Right kidney (tissue), 1 donor: ENCODE data around the gene RETN.
"Not testable (repeated sequence)": the region's sequence is repeated elsewhere in the genome, so short reads cannot be mapped to it uniquely, and the experiment has no call there.

Source experiments
- DNase-seq: peaks from one replicate; pipeline ENCODE4 v3.0.0-alpha.2; 2016

Gene RETN

DNA sequence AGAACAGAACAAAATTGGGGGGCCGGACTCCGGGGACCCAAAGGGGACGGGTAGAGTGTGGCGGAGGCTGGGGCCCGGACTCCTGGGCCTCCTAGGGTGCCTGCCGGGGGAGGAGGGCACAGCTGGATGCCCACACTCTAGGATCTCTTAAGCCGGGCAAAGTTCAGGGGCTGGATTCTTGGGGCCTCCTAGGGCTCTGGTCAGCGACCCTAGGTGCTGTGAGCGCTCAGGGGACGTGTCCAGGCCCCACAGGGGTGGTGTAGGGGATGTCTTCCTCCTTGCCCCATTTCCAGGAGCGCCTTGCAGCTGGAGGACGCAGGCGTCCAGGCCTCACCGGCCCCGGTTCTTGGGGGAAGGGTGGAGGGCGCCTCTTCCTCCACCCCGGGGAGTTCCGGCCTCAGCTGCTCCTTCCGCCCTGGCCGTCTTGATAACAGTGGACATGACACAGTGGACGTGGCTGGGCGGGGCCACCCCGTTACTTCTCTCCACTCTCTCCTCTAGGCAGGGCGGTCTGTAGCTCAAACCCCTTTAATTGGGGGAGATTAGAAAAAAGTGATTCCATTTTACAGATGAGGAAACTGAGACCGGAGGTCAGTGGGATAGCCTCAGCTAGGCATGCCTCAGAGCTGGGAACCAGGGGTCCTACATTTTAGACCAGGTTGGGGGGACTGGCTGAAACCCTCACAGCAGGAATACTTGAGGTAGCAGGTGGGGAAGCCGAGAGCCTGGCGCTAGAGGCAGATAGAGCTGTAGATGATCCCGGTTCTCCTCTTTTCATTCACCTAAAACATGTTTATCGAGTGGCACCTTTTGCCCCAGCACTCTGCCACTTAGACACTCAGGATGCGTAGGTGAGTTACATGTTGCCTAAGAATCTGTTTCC, 31.2 kb upstream of the RETN start:
- peak; percentile 37 for DNase-seq

DNA sequence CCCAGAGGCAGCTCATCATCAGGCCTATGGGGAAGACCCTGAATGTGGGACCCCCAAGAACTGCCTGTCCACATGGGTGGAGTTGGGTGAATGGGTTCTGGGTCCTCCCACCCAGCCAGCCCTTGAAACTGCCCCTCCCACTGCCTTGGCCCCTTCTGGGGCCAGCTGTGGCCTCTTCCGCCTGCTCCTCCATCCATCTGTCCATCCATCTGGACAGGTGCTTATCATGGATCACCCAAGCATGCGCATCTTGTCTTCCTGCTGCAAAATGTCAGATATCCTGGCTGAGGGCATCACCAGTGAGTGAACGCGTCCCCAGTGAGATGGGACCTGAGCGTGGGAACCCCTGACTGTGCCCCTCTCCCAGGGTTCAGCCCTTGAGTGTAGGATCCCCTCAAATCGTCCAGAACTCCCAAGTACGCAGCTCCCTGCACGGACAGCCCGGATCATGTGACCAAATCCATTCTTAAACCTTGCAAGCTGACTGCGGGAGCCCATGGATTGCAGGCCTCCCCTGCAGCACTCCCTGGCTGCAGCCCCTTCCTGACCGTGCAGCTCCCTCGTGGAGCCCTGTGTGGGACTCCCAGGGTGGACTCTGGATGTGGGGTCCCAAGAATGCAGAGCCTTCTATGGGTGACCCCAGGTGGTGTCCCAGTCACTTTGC, 29.9 kb upstream of the RETN start:
- no peak for DNase-seq

DNA sequence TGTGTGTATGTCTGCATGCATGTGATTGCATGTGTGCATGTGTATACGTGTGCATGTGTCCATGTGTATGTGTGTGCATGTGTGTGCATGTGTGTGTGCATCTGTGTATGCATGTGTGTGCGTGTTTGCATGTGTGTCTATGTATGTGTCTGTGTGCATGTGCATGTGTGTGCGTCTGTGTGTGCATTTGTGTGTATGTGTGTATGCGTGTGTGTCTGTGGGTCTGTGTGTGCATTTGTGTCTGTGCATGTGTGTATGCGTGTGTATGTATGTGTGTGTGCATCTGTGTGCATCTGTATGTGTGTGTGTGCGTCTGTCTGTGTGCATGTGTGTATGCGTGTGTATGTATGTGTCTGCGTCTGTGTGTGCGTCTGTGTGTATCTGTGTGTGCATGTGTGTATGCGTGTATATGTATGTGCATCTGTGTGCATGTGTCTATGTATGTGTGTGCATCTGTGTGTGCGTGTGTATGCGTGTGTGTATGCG, 28.9 kb upstream of the RETN start:
- no peak for DNase-seq

DNA sequence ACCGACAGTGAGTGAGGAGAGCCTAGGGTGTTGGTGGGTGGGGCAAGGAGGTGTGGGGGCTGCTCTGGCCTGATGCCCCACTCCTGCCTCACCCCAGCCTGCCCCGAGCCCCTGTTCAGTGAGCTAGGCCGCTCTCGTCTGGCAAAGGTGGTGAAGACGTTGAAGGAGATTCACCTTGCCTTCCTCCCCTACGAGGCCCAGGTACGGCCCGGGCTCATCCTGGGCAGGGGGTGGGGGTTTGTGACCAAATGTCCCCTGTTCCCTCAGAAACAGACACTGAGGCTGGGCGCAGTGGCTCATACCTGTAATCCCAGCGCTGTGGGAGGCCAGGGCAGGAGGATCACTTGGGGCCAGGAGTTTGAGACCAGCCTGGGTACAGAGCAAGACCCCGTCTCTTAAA, 28.0 kb upstream of the RETN start:
- DNase-seq = no peak

DNA sequence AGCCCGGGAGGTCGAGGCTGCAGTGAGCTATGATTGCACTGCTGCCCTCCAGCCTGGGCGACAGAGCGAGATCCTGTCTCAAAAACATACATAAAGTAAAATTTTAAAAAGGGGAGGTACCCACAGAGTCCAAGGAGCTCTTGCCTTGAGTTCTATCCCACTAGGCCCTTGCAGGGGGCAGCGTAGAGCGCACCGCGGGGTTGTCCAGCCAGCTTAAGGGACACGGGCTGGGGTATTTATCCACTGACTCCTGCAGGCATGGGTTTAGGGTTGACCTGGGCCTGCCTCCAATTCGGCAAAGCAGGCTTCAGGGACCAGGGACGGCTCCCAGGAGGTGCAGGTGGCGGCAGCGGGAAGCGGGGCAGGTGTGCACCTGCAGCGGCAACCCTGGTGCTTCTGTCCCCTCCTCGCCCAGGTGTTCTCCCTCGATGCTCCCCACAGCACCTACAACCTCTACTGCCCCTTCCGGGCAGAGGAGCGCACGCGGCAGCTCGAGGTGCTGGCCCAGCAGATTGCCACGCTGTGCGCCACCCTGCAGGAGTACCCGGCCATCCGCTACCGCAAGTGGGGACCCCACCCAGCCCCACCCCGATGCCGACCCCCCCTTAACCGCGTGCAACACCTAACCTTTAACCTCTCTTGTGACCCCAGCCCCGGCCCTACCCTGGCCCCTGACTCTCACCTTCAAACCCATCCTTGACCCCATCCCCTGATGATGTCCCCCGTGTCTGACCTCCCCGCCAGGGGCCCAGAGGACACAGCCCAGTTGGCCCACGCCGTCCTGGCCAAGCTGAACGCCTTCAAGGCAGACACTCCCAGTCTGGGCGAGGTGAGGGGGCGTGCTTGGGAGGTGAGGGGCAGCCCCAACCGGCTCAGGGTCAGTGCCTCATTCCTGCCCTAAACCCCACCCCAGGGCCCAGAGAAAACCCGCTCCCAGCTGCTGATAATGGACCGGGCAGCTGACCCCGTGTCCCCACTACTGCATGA, 27.3 kb upstream of the RETN start:
- no peak for DNase-seq

DNA sequence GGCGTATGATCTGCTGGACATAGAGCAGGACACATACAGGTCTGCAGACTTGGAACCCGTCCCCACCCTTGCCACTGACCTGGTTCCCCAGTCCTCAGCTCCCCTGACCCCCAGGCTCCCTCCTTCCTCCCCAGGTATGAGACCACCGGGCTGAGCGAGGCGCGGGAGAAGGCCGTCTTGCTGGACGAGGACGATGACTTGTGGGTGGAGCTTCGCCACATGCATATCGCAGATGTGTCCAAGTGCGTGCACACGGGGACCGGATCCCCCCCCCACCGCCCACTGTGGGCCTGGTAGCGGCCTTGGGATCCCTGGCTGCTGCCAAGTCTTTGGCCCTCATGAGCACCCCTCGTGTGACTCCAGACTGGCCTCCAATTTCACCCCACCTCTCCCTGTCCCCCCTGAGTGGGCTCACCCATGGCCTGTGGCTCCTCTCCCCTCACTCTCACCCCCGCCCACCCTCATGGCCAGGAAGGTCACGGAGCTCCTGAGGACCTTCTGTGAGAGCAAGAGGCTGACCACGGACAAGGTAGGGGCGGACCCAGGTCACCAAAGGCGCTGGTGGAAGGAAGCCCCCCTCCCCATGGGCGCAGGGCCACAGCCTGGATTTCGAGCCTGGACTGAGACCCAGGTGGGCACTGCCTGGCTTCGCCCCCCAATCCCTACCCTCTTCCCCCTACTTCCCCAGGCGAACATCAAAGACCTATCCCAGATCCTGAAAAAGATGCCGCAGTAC, 26.4 kb upstream of the RETN start:
- no peak for DNase-seq

DNA sequence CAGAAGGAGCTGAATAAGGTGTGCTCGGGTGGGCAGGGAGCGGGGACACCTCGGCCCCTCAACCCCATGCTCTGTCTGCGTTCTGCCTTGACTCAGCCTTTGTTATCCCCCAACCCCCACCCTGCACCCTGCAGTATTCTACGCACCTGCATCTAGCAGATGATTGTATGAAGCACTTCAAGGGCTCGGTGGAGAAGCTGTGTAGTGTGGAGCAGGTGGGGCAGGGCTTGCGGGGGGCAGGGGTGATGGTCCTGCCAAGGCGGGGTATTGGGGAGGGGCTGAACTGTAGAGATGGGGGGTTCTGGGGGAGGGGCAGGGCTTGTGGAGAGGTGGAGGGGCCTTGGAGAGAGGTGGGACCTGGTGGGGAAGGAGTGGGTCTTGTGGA, 25.8 kb upstream of the RETN start:
- no peak for DNase-seq

DNA sequence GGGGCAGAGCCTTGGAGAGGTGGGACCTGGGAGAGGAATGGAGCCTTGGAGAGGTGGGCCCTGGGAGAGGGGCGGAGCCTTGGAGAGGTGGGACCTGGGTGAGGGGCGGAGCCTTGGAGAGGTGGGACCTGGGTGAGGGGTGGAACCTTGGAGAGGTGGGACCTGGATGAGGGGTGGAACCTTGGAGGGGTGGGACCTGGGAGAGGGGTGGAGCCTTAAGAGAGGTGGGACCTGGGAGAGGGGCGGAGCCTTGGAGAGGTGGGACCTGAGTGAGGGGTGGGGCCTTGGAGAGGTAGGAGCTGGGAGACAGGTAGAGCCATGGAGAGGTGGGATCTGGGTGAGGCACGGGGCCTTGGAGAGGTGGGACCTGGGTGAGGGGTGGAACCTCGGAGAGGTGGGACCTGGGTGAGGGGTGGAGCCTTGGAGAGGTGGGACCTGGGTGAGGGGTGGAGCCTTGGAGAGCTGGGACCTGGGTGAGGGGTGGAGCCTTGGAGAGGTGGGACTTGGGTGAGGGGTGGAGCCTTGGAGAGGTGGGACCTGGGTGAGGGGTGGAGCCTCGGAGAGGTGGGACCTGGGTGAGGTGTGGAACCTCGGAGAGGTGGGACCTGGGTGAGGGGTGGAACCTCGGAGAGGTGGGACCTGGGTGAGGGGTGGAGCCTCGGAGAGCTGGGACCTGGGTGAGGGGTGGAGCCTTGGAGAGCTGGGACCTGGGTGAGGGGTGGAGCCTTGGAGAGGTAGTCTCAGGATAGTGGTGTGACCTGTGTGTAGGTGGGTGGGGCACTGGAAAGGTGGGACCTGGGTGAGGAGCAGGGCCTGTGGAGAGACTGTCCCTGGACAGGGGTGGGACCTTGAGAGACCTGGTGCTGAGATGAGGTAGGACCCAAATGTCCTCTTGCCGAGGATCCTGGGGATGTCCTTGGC, 25.0 kb upstream of the RETN start:
- DNase-seq = not testable (repeated sequence)

DNA sequence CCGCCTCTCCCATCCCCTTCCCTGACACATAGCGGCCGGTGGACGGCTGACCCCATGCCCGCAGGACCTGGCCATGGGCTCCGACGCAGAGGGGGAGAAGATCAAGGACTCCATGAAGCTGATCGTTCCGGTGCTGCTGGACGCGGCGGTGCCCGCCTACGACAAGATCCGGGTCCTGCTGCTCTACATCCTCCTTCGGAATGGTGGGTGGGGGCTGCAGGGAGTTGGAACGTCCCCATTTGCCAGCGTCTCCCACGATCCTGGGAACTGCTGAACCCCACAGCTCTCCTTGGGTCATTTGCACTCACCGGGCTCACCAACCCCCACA, 24.3 kb upstream of the RETN start:
- DNase-seq = no peak

DNA sequence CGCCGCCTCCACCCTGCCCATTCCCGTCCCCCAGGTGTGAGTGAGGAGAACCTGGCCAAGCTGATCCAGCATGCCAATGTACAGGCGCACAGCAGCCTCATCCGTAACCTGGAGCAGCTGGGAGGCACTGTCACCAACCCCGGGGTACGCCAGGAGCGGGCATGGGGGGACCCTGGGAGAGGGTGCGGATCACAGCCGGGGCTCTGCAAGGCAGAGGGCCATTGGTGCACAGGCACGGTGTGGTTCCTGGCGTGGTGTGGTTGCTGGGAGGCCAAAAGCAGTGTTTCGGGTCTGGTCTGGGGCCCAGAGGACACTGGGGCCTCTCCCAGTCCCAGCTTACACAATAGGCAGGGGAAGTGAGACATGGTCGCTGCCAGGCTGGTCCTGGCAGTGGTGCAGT, 23.7 kb upstream of the RETN start:
- no peak for DNase-seq

DNA sequence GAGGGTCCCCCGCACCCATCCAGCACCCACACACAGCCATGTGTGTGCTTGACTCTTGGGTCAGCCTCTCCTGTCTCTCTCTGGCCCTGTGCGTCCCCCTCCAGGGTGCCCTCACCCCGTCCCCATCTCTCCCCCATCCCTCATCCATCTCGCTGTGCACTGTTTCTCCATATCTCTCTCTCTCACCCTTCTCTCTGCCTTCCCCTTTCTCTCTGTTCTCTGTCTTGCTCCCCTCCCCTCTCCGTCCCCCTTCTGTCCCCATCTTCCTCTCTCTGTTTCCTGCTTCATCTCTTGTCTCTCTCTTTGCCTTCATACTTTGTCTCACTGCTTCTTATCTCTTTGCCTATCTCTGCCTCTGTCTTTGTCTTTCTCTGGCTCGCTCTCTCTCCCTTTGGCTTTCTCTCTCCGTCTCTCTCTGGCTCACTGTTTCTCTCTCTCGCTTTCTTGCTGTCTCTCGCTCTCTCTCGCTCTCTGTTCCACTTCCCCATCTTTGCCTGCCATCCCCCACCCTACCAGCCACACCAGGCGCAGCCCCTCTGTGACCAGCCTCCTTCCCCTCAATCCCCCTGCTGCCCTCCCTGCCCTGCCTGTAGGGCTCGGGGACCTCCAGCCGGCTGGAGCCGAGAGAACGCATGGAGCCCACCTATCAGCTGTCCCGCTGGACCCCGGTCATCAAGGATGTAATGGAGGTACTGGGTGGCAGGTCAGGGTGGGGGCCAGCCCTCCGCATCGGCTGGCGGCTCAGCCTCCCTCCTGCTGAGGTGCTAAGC, 23.0 kb upstream of the RETN start:
- DNase-seq = no peak

DNA sequence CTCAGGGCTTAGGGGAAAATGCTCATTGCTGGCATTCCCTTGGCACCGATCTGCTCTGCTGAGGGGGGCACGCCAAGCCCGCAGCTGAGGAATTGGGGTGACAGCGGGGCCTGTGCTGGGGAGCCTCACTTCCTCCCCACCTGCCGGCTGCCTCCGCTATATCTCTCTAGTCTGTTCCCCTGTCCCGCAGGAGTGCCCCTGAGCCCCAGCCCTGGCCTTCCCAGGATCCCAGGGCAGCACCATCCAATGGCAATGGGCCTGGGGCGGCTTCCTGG, 22.5 kb upstream of the RETN start:
- no peak for DNase-seq

DNA sequence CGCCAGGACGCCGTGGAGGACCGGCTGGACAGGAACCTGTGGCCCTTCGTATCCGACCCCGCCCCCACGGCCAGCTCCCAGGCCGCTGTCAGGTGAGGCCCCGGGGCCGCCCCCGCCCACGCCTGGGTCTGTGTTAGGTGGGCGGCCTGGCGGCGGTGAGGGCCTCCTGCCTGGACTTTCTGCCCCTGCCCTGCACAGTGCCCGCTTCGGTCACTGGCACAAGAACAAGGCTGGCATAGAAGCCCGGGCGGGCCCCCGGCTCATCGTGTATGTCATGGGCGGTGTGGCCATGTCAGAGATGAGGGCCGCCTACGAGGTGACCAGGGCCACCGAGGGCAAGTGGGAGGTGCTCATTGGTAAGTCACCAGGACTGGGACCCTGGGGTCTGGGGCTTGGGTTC, 21.7 kb upstream of the RETN start:
- no peak for DNase-seq

DNA sequence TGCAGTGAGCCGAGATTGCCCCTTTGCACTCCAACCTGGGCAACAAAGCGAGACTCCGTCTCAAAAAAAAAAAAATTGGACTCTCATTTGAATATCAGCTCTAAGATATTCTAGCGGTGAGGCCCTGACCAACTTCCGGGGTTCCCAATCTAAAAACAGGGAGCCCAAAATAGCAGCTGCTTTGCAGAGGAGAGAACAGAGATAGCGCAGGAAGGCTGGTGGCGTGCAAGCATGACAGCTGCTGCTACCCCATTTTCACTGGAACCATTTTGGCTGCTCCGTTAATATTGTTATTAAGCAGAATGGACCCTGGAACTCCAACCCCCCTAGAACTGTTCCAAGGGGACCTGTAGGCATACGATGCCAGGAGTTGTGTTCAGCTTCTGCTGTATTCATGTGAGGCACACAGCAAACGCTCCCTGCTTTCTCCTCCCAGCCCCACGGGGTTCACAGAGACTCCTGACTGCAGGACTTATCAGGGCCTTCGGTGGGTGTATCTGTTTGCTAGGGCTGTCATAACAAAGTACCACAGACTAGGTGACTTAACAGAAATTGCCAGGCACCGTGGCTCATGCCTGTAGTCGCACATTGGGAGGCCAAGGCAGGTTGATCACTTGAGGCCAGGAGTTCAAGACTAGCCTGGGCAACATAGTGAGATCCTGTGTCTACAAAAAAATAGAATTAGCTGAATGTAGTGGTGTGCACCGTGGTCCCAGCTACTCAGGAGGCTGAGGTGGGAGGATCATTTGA, 20.4 kb upstream of the RETN start:
- no peak for DNase-seq

DNA sequence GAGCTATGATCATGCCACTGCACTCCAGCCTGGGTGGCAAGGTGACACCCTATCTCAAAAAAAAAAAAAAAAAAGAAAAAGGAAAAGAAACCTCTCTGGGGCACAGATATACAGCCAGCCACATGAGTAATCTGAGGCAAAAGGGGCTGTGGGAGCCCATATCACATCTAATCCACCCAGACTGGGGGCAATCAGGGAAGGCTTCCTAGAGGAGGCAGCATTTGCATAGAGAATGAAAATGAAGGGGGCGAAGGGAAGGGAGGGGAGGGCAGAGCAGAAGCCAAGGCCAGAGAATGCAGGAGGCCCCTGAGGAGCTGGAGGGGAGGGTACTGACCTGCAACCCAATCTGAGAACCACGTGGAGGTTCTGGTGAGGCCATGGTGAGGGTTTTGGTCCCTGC, 18.7 kb upstream of the RETN start:
- DNase-seq = no peak

DNA sequence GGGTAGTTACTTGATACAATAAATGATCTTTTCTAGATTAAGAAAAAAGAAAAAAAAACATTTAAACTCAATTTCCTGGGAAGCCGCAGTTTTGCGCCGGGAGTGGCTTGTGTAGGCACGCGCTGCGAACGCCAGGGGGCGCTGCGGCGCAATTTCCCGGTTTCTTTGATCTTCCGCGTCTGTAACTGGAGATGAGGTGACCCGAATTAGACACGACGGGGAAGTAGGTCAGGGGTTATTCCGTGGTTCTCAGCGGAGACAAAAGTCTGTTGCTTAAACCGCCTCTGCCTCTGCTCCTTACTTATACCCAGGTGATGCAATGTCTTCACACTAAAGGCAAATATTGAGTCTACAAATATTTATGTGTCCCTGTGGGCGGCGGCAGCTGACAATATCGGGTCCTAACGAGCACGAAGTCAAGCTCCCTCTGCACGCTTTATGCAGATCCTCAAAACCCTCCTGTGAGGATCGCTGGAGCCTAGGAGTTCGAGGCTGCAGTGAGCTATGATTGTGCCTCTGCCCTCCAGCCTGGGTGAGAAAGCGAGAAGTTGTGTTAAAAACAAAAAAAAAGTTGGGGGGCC, 16.7 kb upstream of the RETN start:
- DNase-seq = peak; percentile 64

DNA sequence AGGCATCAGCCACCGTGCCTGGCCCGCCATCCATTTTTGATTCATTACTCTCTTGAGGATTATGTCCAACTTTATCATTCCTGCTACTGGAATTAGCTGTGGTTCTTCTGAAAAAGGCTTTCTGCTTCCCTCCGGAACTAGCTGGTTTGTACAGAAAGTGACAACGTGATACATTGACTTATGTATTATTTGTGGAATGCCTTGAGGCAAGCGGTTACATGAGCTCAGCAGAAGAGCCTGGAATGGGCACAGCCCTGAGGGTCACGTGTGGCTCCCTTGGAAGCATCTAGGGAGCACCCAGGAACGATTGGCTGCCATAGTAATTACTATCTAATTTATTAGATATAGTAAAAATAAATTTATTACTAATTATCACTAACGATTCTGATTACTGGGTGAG, 14.4 kb upstream of the RETN start:
- DNase-seq = no peak

DNA sequence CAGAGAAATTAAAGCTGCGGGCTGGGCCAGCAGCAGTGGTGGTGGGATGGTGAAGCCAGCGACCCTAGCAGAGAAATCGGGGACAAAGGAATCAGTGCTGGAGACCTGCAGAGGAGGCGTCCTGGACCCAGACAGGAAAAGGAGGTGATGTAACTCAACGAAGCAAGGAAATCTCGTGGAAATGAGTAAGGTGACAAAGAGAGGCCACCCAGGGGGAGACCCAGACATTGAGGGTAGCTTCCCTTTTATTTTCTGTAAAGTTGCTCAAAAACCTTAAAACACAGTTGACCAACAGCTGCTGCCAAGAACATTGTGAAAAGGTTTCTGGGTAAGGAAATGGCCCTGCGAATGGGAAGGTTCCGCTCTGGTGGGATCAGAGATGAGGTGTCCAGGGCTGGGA, 13.3 kb upstream of the RETN start:
- no peak for DNase-seq

DNA sequence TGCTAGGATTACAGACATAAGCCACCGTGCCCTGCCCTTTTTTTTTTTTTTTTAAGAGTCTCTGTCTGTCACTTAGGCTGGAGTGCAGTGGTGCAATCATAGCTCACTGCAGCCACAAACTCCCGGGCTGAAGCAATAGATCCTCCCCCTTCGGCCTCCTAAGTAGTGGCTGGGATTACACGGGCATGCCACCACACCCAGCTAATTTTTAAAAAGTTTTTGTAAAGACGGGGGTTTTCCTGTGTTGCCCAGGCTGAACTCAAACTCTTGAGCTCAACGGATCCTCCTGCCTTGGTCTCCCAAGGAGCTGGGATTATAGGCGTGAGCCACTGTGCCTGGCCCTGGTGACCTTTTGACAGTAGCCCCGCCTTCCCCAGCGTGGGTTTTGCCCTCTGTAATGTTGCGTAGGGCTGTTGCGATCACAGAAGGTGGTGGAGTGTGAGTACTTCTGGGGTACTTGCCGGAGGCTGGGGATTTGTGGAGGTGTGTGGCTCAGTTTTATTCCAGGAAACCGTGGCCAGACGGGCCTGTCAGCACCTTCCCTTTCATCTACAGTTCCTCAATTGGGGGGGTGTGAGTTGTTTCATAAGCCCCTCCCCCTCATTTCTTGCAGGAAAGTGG, 11.6 kb upstream of the RETN start:
- no peak for DNase-seq
